Colonic mucosa (tissue), 4 donors: Measurements from ENCODE around the gene C1orf216. TPM values are rescaled to one million over a fixed set of nuclear protein-coding genes. Genes with fewer than 3 reads are reported as not detected.

Source experiments
- DNase-seq: peaks from one replicate; pipeline ENCODE4 v3.0.0-alpha.2; 2020
- H3K27ac ChIP-seq: fragments of 200-600 bp; one replicate; pipeline ENCODE4 v1.8.0; 2021
- H3K27me3 ChIP-seq: fragments of 200-600 bp; one replicate; pipeline ENCODE4 v1.8.0; 2021
- H3K36me3 ChIP-seq: fragments of 200-600 bp; one replicate; pipeline ENCODE4 v1.8.0; 2021
- H3K4me1 ChIP-seq: fragments of 200-600 bp; one replicate; pipeline ENCODE4 v1.8.0; 2021; ENCODE audit warnings: mild to moderate bottlenecking
- H3K4me3 ChIP-seq: fragments of 200-600 bp; one replicate; pipeline ENCODE4 v1.8.0; 2021
- H3K9ac ChIP-seq, 2 donors: one replicate each; pipeline ENCODE4 v1.7.0; 2013; ENCODE audit warnings: control low read depth in 2 of 2, low read depth in 2 of 2, low read length in 2 of 2
- H3K9me3 ChIP-seq: fragments of 200-600 bp; one replicate; pipeline ENCODE4 v1.8.0; 2021
- CTCF ChIP-seq: fragments of 200-600 bp; IDR thresholded peaks from one replicate; pipeline ENCODE4 v1.8.0; 2022; ENCODE audit warnings: antibody characterized with exemption, mild to moderate bottlenecking
- intact Hi-C: fragments of 100-400 bp; cut with DNase I; formaldehyde crosslinking; loops from one replicate; pipeline ENCODE4 v1.14.1; 2022
- total RNA-seq, 2 donors: library from RNA; stranded (reverse); fragmentation: NEBNext Ultra II Directional in 1 of 2; extraction: Animal tissue kit (Norgen Biotek cat#: 25700) in 1 of 2; gene quantifications; one replicate each; pipeline ENCODE4 v1.2.1, GENCODE V29; 2021
- donor health status: healthy.
- donor health status: DM: no; HTN: no; CAD: no.
- donor health status: DM: no; HTN: no; CAD: no.

Gene C1orf216
- total RNA-seq: 1 to 10 TPM; 2.9 to 4.2 TPM

DNA sequence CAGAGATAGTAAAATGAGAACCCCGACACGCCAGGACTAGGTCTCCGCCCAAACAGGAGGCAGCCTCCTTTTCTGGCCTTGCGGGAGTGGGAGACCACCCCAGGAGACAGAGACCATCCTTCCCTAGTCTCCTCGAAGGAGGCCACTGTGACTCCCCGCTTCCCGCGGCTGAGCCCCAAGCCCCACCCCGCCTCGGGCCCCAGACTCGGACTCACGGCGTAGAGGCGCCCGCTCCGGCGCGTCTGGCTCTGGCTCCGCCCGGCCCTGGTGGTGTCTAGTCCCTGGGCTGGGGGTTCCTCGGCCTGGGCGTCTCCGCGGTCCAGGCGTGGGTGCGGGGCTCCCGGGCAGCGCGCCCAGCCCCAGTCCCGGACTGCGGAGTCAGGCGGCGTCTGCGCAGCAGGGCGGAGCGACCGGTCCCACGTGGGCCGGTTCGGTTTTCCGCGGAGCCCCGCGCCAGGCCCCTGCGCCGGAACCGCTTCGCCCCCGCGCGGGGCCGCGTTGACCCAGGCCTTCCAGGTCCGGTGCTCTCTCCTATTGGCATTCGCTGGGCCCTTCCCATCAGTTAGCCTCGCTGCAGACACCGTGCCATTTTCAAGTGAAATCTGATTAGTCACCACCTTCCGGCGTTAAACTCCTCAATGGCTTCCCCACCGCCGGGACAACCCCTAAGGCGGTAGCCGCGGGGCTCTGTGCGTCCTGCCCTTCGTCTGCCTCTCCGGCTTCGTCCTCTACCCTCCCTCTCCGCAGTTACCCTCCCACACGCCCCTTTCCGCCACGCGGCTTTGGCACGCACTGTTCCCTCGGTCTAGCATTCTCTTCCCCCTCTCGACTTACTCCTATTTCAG lies at the start of gene C1orf216:
C1orf216 (minus strand) TSS at position 393 of the 845 bp plus-strand sequence. CDS start 2,563 bp downstream, outside the sequence.
- intact Hi-C loops: no loop called here
- Histone ChIP-seq H3K27me3 (no peaks in the 10 kb centered on the region), H3K36me3 (no peaks in the 10 kb centered on the region)

DNA sequence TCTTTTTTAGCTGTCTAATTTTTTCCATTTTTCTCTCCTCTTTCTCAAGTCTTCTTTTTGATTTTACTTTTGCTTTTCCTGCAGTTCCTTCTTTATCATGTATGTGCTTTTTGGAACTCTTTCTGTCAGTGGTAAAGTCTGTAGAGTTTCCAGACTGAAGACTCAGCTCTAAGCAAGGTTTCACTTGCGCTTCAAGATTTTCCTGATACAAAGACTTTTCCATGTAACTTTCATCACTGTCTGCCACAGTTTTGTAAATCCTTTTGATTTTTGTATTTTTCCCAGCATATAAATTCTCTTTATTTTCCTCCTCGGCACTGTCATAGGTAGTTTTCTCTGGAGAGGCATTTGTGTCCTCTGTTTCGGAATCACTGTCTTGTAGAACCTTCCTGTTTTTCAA lies 45.6 kb upstream of the C1orf216 start:
- no peaks in the 10 kb centered on the region for H3K27me3 ChIP-seq
- no peaks in the 10 kb centered on the region for H3K9me3 ChIP-seq
- no peak overlapping the region for H3K9ac ChIP-seq
- H3K4me1 ChIP-seq: no peaks in the 10 kb centered on the region
- H3K27ac ChIP-seq: no peak overlapping the region
- H3K36me3 ChIP-seq: no peaks in the 10 kb centered on the region
- intact Hi-C loops: no loop called here
- DNase-seq: no peak
- no peak overlapping the region for H3K4me3 ChIP-seq
- no peak for TF ChIP-seq CTCF

More for the DNA sequence above, at the start of gene C1orf216:
- Histone ChIP-seq H3K27ac (peak within 1 kb of the TSS; percentile 56), H3K4me3 (peak within 1 kb of the TSS; percentile 68), H3K9ac (peak within 1 kb of the TSS; percentile 71 to 79), H3K4me1 (no peaks in the 10 kb centered on the region), H3K9me3 (no peaks in the 10 kb centered on the region)
- DNase-seq: peak; percentile 58
- no peak for TF ChIP-seq CTCF

DNA sequence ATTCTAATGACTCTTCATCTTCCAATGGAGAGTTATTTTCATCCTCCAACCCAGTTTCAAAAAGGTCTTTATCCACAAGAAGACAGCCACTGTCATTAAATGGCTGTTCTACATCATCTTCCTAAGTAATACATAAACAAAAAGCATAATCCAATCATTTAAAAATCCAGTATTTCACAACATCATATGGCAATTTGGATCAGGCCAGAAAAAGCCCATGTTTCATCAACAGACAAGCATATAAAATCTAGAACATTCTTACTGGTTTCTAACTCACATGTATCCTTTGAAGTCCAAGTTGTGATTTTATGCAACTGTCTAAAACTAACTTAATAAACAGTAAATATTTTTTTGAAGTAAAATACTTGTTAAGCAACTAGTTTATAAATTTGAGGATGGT lies 44.5 kb upstream of the C1orf216 start:
- no peak for DNase-seq
- no peak overlapping the region for H3K9ac ChIP-seq
- H3K27ac ChIP-seq: no peak overlapping the region
- no peaks in the 10 kb centered on the region for H3K9me3 ChIP-seq
- H3K27me3 ChIP-seq: no peaks in the 10 kb centered on the region
- H3K36me3 ChIP-seq: no peaks in the 10 kb centered on the region
- H3K4me3 ChIP-seq: no peak overlapping the region
- TF ChIP-seq CTCF: no peak
- intact Hi-C loops: no loop called here
- no peaks in the 10 kb centered on the region for H3K4me1 ChIP-seq

DNA sequence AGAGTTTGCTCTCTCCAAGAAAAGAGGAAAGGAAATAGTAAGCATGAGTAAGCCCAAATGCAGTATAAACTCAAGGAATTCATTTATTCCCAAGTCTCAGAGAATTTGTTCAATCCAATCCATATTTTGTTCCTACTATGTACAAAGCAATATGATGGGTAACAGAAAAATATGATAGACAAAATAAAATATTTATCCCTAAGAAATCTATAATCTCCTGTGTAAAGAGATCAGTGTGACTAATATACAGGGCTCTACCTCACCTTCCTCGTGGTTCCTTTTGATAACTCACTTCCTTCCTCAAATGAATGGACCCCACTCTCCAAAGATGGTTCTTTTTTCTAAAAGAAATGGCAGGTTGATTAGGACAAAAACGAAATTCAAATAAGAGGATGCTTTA lies 43.5 kb upstream of the C1orf216 start:
- Histone ChIP-seq H3K36me3 (no peaks in the 10 kb centered on the region), H3K27ac (no peak overlapping the region), H3K27me3 (no peaks in the 10 kb centered on the region), H3K4me3 (no peak overlapping the region), H3K9ac (no peak overlapping the region), H3K4me1 (no peaks in the 10 kb centered on the region), H3K9me3 (no peaks in the 10 kb centered on the region)
- intact Hi-C loops: no loop called here
- TF ChIP-seq CTCF: no peak
- no peak for DNase-seq

GRCh38 chr1:35756064-35756463 lies 37.4 kb upstream of the C1orf216 start:
- H3K4me1 ChIP-seq: no peaks in the 10 kb centered on the region
- no peak overlapping the region for H3K9ac ChIP-seq
- intact Hi-C loops: no loop called here
- no peaks in the 10 kb centered on the region for H3K9me3 ChIP-seq
- H3K36me3 ChIP-seq: no peaks in the 10 kb centered on the region
- DNase-seq: no peak
- H3K27me3 ChIP-seq: no peaks in the 10 kb centered on the region
- no peak overlapping the region for H3K4me3 ChIP-seq
- no peak for TF ChIP-seq CTCF
- no peak overlapping the region for H3K27ac ChIP-seq
